ENCODE data around the gene FBH1. TPM values are rescaled to one million over a fixed set of nuclear protein-coding genes. Genes with fewer than 3 reads are reported as not detected.

The FBH1 gene
- total RNA-seq, 1 experiment from 2014 or later: 75.8 TPM

DNA sequence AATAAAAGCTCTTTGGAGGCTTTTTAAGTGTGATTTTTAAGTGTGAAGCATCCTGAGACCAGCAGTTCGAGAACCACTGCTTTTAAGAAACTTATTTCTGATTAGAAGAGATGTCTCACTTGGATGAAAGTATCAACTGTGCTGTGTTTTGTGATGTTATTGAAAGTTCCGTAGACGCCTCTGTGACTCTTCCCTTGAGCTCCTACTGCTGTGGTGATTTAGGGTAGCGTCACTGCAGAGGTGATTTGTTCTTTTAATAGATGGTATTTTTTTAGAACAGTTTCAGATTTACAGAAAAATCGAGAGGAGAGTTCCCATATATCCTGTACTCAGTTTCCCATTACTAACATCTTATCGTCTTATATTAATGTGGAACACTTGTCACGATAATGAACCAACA, 29.5 kb downstream of the FBH1 start:
- no peak for DNase-seq (ENCODE audit: low read depth, low spot score)
- in situ Hi-C loops (cut with HindIII; ENCODE audit: low pct_unique_long_range_greater_than_20kb, low sequenced_read_pairs): no loop called here

DNA sequence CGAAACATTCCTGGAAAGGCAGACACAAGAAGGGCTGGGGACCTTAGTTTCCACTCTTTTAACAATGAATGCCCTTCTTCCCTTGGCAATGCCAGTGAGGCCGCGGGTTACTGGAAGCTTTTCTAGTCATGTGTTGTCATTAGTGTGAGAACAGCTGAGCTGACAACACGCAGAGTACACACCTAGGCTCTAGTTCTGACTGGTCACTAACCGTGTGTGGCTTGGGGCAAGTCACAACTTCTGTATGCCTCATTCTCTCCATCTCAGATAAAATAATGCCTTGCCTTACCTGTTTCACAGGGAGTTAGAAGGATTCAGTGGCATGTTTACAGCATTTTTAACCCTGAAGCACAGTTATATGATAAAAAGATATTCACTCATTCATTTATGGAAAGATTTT, 31.7 kb downstream of the FBH1 start:
- in situ Hi-C loops (cut with HindIII; ENCODE audit: low pct_unique_long_range_greater_than_20kb, low sequenced_read_pairs): no loop called here
- no peak for DNase-seq (ENCODE audit: low read depth, low spot score)

DNA sequence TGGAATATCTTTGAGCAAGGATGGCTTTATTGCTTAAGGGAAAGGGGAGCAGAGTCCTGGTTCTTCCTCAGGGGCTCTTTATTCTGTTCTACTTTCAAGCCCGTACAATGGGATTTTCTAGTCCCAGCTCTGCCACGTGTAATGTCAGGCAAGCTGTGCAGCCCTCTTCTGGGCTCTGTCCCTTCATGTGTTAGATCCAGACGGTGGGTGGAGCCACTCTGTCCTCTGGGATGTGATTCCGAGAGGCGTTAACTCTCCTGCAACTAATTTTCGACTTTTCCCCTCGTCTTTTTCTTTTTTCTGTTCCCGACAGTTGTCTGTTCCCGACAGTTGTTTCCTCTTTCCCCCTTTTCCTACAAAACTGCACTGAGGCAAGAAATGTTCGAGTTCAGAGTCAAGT, 34.8 kb downstream of the FBH1 start:
- in situ Hi-C loops (cut with HindIII; ENCODE audit: low pct_unique_long_range_greater_than_20kb, low sequenced_read_pairs): no loop called here
- no peak for DNase-seq (ENCODE audit: low read depth, low spot score)

DNA sequence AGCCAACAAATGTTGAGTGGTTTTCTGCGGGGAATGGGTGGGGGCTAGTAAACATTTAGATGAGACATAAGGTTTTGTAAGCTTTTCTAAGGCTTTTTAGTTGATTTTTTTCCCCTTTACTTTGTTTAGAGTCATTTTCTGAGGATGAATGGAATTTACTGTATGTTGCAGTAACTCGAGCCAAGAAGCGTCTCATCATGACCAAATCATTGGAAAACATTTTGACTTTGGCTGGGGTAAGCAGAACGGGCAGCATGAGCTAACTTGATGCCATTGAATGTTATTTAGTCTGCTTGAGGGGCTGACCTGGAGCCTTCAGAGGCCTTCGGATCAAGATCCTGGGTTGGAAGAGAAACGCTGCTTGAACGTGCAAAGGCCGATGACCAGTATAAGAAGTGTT, 37.3 kb downstream of the FBH1 start:
- in situ Hi-C loops (cut with HindIII; ENCODE audit: low pct_unique_long_range_greater_than_20kb, low sequenced_read_pairs): no loop called here
- no peak for DNase-seq (ENCODE audit: low read depth, low spot score)

DNA sequence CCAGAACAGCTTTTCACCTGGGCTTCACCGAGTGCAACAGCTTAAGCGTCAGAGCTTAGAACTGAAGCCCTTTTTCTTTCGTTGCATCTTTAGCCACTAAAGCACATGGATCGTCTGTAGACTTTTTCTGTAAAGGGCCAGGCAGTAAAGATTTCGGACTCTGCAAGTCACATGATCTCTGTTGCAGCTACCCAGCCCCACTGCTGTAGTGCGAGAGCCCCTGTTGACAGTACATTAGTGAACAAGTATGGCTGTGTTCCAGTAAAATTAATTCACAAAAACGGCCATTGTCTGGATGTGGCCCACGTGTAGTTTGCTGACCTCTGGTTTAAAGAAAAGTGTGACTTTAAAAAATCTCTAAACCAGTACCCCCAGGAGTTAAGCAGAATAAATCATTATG, 39.4 kb downstream of the FBH1 start:
- in situ Hi-C loops (cut with HindIII; ENCODE audit: low pct_unique_long_range_greater_than_20kb, low sequenced_read_pairs): no loop called here
- peak; percentile 86 for DNase-seq (ENCODE audit: low read depth, low spot score)

DNA sequence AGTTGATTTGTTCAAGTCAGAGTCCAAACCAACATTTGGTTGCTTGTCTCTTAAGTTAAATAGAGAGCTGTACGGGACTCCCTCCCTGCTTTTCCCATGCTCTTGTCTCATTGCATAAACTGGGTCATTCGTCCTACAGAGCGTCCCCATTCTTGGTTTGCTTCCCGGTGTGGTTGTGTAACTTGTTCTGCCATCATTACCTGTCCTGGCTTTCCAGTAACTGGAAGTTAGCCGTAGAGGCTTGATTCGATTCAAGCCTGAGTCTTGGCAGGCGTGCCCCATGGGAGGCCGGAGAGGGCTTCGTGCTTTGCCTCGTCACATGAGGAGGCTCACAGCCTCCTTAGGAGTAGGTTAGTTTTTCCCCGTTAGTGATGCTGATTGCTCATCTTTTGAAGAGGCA, 40.2 kb downstream of the FBH1 start:
- DNase-seq (ENCODE audit: low read depth, low spot score): no peak
- in situ Hi-C loops (cut with HindIII; ENCODE audit: low pct_unique_long_range_greater_than_20kb, low sequenced_read_pairs): no loop called here

DNA sequence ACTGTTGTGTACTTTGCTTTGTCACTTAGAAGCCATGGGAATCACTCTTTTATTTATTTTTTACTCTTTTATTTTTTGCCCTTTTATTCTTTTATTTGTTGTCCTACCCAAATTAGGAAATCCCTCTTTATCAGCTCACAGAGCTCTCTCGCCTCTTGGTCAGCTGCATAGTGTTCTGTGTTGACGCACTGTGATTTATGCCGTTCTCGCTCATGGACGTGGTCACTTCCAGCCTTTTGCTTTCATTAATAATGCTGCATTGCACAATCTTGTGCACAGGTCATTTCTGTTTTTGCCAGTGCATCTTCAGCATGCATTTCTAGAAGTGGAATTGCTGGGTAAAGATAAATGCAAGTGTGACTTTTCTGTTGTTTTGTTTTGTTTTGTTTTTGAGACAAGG, 42.3 kb downstream of the FBH1 start:
- DNase-seq (ENCODE audit: low read depth, low spot score): no peak
- in situ Hi-C loops (cut with HindIII; ENCODE audit: low pct_unique_long_range_greater_than_20kb, low sequenced_read_pairs): no loop called here

DNA sequence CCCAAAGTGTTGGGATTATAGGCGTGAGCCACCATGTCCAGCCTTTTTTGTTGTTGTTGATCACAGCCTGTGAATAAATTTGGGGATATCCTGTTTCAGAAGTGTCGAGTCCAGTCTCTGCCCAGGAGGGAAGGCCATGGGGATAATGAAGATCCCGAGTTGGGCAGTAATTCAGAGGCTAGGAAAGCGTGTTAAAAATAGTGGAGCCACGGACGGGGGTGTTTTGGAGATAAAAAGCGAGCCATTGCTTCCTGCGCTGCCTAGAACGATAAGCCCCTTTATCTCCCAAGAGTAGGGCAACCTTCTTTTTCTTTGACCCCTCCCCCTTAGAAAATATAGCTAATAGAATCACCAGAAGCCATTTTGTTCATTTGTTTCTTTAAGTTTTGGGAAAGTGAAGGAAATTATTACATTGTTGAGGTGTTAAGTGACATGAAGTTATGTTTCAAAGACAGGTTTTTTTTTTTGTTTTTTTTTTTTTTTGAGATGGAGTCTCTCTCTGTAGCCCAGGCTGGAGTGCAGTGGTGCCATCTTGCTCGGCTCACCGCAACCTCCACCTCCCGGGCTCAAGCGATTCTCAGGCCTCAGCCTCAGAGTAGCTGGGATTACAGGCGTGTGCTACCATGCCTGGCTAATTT, 44.0 kb downstream of the FBH1 start:
- in situ Hi-C loops (cut with HindIII; ENCODE audit: low pct_unique_long_range_greater_than_20kb, low sequenced_read_pairs): no loop called here

DNA sequence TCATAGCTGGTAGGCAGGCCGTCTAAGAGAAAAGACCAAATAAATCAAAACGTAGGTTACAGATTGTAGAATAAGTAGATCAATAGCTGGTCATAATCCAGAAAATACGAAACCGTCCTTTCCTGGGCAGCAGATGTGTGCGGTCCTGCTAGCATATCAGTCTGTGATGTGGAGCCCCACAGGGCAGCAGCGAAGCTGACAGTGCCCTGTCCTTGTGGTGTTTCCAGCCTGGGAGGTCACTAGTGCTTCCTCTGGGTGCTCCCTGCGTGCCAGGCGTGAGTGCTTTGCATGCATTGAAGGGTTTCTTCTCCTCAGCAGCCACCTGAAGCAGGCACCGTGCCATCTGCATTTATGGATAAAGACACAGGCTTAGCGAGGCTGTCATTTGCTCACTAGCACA, 45.6 kb downstream of the FBH1 start:
- DNase-seq (ENCODE audit: low read depth, low spot score): no peak
- in situ Hi-C loops (cut with HindIII; ENCODE audit: low pct_unique_long_range_greater_than_20kb, low sequenced_read_pairs): no loop called here

More for the DNA sequence above, 44.0 kb downstream of the FBH1 start:
- no peak for DNase-seq (ENCODE audit: low read depth, low spot score)

DNA sequence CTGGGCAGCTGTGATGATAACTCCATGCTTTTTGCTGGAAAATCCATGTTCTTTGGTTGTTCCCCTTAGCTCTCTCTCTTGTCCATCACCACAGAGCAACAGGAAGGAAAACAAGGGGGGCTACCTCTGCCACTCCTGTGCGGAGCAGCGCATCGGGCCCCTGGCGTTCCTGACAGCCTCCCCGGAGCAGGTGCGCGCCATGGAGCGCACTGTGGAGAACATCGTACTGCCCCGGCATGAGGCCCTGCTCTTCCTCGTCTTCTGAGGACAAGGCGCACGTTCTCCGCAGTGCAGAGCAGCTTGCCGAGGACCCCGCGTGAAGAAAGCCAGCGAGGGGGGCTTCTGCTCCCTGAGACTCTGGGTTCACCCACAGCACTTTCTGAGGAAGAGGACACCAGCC, 47.0 kb downstream of the FBH1 start:
- in situ Hi-C loops (cut with HindIII; ENCODE audit: low pct_unique_long_range_greater_than_20kb, low sequenced_read_pairs): no loop called here
- no peak for DNase-seq (ENCODE audit: low read depth, low spot score)

DNA sequence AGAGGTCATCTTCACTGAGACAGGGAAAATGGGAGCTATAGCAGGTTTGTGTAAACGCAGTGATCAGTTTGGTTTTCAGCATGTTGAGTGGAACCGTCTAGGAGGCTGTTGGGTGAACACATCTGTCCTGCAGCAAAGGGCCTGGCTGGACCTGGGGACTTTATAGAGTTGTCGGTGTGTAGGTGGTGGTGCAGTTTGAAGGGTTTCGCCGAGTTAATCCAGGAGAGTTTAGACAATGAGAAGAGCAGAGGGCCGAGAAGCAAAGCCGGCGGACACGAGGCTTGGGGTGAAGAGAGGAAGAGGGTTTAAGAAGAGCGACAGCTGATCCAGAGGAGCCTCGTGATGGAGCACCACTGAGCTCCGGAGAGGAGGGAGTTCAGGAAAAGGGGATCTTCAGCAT, 48.2 kb downstream of the FBH1 start:
- in situ Hi-C loops (cut with HindIII; ENCODE audit: low pct_unique_long_range_greater_than_20kb, low sequenced_read_pairs): no loop called here
- no peak for DNase-seq (ENCODE audit: low read depth, low spot score)

DNA sequence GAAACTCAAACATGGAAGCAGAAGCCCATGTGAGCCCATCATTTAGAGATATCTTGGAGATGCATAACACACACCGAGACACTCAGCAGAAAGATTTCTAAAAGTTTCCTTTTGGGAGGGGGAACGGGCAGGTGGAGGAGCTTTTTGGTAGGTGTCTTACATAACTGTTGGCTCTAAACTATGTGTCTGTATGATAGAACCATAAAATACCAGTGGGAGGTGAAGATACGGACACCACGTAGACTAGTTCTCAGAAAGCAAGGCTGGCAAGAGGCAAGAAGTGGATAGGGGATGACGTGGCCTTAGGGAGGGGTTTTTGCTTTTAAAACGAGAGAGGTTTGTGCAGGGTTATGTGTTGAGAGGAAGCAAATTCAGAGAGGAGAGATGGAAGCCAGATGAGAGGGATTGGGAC, 50.8 kb downstream of the FBH1 start:
- no peak for DNase-seq (ENCODE audit: low read depth, low spot score)
- in situ Hi-C loops (cut with HindIII; ENCODE audit: low pct_unique_long_range_greater_than_20kb, low sequenced_read_pairs): no loop called here

DNA sequence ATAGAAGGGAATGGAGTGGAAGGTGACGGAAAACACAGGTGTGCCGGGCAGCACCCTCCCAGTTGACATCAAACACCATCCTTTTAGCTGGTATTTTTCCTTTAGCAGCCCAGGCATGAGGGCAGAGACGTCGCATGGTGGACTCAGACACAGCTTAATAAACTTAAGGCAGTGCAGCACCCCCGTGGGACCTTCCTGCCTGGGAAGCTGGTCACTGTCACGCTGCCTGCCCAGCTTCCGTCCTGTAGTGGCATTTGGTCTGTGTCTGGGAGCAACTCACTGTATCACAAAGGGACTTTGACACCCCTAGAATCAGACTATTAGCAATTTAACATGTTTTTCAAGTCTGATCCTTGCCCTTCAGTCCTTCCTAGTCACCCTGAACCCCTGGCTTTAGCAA, 51.5 kb downstream of the FBH1 start:
- in situ Hi-C loops (cut with HindIII; ENCODE audit: low pct_unique_long_range_greater_than_20kb, low sequenced_read_pairs): no loop called here

DNA sequence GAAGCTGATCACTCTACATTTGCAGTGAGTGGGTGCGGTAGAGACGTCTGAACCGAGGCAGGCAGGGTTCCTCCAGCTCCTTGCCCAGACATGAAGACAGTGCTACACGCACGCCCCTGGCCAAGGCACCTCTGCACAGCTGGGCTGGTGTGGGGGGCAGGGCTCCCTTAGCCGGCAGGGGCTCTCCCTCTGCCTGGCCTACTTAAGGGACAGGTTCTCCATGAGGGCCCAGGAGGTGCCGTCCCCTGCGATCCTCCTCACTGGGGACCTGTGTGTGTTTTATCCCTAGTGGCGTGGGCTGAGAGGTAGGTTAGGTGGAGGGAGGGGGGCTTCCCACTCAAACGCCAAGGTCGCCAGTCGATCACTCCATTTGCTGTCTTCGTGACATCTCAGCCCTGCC, 52.0 kb downstream of the FBH1 start:
- no peak for DNase-seq (ENCODE audit: low read depth, low spot score)
- in situ Hi-C loops (cut with HindIII; ENCODE audit: low pct_unique_long_range_greater_than_20kb, low sequenced_read_pairs): no loop called here

More for the DNA sequence above, 51.5 kb downstream of the FBH1 start:
- DNase-seq (ENCODE audit: low read depth, low spot score): no peak

DNA sequence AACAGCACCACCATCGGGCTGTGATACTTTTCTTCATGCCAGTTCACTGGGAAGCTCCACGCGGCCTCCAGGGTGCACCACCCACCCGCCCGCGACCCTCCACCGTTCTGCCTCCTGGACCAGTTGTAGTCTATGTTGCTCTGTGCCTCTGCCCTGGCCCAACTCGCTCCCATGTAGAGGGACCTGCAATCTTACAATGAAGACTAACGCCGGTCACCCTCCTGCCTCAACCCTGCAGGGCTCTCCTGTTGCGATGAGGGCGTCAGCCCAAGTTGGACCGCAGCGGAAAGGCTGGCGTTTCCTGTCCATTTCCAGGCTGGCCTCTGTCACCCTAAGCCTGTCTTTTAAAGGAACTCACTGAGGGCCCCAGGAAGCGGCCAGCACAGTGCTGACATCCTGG, 52.4 kb downstream of the FBH1 start:
- in situ Hi-C loops (cut with HindIII; ENCODE audit: low pct_unique_long_range_greater_than_20kb, low sequenced_read_pairs): no loop called here
- DNase-seq (ENCODE audit: low read depth, low spot score): no peak

DNA sequence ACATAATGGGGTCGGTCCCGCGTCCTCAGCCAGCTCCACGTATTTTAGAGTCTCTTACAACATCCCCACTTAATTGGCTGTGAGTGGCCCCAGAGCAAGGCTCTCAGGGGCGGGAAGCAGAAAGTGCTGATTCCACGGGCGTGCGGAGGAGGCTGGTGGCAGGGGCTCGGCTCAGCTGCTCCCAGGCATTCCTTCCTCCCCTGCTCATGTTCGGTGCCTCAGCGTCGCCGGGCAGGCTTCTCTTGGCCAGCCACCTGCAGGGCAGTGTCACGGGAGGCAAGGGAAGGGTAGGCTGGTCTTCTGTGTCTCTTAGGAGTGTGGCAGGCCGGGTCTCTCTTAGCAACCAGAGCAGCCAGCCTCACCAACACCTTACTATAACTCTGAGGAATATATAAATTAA, 53.5 kb downstream of the FBH1 start:
- in situ Hi-C loops (cut with HindIII; ENCODE audit: low pct_unique_long_range_greater_than_20kb, low sequenced_read_pairs): no loop called here
- no peak for DNase-seq (ENCODE audit: low read depth, low spot score)

DNA sequence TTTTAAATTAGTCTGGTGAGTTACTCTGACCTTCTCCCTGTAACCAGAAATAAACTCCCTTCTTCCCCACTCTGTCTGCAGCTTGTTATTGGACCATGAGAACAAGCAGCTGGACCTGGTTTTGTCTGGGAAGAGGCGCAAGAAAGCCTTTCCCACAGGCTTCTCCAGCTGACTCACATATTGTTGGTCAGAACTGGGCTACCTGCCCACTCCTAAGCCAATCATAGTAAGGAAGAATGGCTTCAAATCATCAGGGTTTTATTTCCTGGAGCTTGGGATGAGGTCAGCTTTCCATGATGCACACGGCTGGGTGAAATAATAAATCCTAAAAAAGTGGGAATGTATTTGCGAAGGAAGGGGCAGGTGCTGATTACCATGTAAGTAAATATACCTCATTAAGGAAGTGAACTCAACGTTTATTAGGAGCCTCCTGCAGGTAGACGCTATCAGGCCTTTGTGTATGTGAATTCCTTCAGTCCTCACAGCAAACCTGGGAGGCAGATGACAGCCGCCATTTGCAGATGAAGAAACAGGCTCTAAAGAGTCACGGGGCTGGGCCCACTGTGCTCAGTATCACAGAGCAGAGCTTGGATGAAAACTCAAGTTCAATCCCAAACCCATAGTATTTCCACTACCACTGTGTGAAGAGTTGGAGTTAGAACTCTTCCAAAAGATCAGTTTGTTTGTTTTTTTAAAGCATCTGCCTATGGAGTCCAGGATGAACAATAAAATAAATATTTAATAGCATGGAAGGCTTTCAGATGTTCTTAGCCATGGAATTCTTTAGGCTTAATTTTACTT, 54.5 kb downstream of the FBH1 start:
- DNase-seq (ENCODE audit: low read depth, low spot score): no peak
- in situ Hi-C loops (cut with HindIII; ENCODE audit: low pct_unique_long_range_greater_than_20kb, low sequenced_read_pairs): no loop called here

DNA sequence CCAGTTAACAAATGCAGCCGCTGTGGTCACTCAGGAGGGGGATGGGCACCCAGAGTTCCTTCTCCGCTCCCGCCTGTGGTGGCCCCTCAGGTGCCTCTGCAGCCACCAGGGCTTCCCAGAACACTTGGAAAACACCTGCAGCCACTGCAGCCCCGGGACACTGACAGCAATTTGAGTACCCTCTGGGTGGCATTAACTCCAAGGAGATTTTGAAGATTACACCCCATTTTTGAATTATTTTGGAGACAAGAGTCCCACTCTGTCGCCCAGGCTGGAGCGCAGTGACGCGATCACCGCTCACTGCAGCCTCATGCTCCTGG, 55.1 kb downstream of the FBH1 start:
- in situ Hi-C loops (cut with HindIII; ENCODE audit: low pct_unique_long_range_greater_than_20kb, low sequenced_read_pairs): no loop called here
- no peak for DNase-seq (ENCODE audit: low read depth, low spot score)

DNA sequence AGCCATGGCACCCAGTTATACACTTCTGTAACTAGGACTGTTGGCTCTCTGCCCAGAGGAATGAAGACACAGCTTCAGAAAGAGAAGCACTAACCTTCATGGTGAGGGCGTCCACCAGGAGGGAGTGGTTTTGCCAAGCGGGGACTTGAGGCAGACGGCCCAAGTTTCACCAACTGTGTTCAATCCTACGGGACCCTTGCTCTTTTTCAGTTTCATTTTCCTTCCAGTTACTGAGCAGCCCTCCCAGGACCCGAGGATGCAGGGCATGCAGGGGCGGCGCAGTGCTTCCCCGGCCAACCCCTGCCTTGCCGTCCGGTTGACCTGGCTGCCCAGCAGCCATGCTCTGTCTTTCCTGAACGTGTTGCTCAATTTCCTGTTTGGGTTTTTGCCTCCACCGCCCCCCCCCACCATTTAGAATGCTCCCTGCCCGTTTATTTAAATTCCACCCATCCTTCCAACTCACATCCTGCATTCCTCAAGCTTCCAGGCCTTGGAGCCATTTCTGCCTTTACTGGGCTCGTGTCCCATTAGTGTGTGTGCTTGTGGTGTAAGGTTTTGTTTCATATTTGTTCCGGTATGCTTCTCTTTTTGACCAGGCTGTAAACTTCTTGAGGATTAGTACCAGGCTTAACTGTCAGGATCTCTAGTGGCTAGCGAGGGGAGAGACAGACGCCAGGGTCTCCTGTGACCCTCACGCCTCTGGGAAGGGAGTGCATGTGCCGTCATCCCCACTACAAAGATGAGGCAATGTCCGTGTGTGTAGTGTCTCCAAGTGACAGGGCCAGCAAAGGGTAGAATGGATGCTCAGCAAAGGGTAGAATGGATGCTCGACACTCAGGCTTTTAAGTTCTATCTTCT, 55.7 kb downstream of the FBH1 start:
- in situ Hi-C loops (cut with HindIII; ENCODE audit: low pct_unique_long_range_greater_than_20kb, low sequenced_read_pairs): no loop called here
- no peak for DNase-seq (ENCODE audit: low read depth, low spot score)
